ENCODE data around the gene STK32B.

GRCh38 chr4:5018096-5018495 lies 33.2 kb upstream of the STK32B start:
- TF ChIP-seq, protein P1, sequence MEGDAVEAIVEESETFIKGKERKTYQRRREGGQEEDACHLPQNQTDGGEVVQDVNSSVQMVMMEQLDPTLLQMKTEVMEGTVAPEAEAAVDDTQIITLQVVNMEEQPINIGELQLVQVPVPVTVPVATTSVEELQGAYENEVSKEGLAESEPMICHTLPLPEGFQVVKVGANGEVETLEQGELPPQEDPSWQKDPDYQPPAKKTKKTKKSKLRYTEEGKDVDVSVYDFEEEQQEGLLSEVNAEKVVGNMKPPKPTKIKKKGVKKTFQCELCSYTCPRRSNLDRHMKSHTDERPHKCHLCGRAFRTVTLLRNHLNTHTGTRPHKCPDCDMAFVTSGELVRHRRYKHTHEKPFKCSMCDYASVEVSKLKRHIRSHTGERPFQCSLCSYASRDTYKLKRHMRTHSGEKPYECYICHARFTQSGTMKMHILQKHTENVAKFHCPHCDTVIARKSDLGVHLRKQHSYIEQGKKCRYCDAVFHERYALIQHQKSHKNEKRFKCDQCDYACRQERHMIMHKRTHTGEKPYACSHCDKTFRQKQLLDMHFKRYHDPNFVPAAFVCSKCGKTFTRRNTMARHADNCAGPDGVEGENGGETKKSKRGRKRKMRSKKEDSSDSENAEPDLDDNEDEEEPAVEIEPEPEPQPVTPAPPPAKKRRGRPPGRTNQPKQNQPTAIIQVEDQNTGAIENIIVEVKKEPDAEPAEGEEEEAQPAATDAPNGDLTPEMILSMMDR (IDR thresholded peaks at IDR 0.05): no peak
- no peak for TF ChIP-seq POLR2A (IDR thresholded peaks at IDR 0.05)

Data from heart left ventricle (tissue), 13 donors.